SKM-1 treated with dmso at 0.1 percent for 144 hours (cell line): Measurements from ENCODE around the gene REPIN1.
"Not testable (repeated sequence)": the region's sequence is repeated elsewhere in the genome, so short reads cannot be mapped to it uniquely, and the experiment has no call there.

Experiments used
- DNase-seq: peaks from one replicate; lab custom pipeline; 2025; ENCODE audit not compliant: unreplicated experiment; lab: John Stamatoyannopoulos, UW

The REPIN1 gene

DNA sequence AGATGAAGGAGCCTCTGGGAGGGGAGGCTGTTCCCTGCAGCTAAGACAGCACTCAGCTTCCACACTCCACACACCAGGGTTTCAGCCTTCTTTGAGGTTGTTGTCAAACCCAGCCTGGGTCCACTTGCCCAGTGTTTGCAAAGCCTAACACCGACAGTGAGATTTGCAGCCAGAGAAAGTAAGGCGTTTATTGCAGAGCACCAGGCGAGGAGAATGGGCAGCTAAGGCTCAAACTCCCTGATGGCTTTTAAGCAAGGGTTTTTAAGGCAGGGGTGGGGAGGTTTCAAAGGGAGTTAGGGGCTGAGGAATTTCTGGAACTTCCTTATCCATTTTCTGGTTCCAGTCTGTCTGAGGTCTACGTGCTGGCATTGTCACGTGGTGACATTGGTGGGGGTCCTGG is 5.8 kb downstream of the REPIN1 start:
- DNase-seq, result no peak

DNA sequence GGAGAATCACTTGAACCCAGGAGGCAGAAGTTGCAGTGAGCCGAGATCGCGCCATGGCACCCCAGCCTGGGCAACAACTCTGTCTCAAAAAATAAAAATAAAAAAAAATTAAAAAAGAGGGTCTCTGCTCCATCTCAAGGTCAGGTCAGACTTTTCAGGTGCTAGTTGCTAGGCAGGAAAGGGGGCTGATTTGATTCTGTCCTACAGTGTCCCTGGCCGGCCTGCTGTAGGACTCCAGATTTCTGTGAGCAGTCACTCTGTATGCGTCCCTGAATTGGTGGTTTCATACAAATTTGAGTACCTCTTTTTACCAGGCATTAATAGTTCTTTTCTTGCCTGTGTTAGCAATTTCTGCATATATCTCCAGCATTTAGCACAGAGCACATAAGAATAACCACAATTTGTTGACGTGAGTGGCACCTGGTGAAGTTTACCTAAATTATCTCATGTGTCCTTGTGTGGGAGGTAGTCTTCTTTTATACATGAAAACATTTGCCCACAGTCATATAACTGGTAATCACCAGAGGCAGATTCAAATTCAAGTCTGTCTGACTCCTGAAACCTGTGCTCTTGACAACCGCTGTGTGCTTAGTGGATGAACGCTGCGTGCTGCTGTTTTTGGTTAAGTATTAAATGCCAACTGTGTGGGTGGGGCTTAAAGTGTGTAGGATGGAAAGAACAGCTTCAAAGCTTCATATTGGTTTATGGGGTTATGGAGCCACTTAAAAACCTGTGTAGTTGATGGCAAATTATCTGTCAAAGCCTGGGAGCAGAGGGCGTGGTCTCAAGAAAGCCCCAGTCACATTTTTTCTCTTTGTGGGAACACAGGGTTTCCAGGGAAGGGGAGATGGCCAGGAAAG is 7.3 kb downstream of the REPIN1 start:
- no peak for DNase-seq

DNA sequence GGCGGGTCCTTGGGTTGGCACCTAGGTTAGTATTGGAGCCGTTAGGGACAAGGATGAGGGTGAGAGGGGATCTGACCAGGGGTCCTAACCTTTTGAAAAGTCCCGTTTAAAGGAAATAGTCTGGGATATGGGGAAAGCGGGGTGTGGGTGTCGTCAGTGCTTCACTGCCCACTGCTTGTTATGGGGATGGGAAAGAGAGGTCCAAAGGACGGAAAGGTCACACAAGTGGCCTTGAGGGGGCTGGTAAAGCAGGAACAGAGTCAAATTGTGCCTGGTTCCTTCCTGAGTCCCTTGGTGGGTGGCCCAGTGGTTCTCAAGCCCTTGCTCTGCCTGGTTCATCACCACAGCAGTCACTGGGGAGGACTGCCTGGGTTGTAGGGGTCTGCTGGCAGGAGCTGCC is 7.9 kb downstream of the REPIN1 start:
- DNase-seq, result no peak

DNA sequence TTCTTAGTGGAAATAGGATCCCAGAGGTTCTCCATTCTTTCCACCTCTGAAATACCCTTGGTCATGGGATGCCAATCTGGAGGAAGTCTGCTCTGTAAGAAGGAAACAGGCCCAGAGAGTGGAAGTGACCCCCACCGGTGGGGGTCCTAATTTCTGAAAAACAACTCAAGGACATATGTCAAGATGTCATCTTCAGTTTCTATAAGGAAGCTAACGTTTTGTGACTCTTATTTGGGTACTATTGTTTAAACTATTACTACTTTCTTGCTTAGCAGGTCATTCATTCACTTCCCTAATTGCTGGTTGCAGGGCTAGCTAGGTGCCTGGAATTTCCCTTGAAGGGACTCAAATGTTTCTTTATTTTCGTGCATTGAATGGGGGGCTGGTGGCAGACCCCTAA is 8.6 kb downstream of the REPIN1 start:
- no peak for DNase-seq

DNA sequence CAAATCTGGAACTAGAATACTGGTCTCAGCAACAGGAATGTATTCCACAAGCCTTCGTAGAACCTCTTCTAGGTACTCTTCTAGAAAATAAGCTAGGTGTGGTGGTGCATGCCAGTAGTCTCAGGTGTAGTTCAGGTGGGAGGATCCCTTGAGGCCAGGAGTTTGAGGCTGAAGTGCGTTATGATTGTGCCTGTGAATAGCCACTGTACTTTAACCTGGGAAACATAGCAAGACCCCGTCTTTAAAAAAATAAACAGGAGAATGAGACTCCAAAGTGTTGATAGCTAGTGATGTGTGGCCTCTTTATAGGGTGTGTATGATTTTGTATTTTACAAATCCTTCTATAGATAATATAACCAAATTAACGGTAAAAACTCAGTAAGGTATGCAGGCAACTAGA is 9.0 kb downstream of the REPIN1 start:
- no peak for DNase-seq

DNA sequence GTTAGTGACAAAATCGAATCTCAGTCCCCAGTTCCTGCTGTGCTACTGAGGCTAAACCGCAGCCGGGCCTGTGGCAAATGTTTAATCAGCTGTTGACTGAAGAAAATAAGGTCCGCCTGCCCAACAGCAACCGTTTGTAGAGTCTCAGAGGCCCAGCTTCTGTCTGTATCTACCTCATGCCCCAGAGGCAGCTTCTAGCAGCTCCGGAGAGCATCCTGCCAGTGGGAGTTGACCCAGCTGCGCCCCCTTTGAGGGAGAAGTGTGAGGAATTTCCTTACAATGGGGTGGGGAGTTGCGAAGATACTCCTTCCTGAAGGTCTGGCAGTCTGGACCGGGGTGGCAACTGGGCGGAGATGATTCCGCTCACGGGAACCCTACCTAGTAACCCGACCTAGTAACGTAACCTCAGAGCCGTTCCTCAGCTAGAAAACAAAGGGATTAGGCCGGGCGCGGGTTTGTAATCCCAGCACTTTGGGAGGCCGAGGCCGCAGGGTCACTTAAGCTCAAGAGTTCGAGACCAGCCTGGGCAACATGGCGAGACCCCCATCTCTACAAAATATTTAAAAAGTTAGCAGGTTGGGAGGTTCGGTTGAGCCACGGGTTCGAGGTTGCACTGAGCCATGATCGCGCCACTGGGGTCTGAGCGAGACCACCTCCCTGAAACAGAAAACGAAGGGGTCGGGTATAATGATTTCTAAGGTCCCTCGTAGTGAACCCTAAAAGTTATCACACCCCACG is 9.7 kb downstream of the REPIN1 start:
- no peak for DNase-seq

DNA sequence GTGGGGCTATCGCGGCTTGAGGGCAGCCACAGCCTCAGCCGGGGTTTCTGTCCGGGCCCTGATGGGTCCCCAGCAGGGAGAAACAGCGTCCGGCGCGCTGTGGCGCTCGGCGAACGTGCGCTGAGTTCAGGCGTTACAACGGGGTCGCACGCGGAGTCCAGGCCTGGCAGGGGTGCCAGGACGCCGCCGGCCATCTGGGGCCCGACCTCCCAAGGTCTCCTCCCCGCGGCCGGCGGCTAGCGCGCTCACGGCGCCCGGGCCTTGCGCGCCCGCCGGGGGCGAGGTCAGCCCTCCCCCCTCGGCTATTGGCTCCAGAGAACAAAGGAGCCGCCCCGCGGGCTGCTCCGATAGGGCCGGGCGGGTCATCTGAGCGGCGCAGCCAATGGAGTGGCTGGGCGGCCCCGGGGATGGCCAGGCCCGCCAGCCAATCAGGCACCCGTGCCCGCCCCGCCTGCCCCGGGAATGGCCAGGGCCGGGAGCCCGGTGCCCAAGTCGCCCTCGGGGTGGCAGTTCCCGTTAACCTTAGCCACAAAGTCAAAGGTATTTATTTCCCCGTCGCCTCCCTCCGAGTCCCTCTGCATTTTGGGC is 10.3 kb downstream of the REPIN1 start, which contains the start of gene ZNF775:
Gene ZNF775 (plus strand): TSS at position 478 of the 588 bp plus-strand sequence. CDS start 9,141 bp downstream, outside the sequence.
- peak; percentile 75 for DNase-seq

DNA sequence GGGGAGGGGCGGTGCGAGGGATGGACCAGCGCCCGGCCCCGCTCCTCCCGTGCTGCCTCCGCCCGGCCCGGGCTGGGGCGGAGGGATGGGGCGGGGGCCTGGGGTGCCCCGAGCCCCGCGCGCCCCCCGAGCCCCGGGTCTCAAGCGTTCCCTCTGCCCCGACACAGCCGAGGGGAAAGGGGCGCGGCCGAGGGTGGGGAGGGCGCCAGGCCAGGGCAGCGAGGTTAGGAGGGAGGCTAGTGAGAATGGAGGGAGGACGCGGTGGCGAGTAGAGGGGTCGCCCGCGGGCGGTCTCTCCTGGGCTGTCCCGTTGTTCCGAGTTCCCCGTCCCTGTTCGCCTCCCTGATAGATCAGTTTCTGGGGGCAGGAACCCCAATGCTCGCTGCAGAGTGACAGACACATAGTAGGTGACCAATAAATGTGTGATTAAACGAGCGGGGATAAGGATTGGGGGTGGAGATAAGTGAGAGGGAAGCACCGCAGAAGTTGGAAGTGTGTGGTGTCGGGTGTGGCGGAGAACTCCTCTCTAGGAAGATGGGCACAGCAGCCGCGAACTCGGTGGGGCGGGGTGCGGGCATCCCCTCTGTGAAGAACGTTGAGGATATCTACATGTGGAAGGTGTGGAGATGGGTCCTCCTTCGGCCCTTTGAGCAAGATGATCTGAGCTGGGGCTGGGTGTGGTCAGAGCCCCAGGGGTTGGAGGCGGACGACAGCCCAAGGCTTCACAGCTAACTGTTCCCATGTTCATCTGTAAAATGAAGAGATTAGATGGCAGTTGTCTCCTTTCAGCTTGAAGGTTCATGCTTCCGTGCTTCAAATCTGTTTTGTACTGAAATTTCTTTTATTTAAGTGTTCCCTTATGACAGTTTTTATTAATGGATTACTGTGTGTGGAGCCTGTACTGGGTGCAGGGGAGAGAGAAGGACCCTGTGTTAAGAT is 11.1 kb downstream of the REPIN1 start:
- DNase-seq, result no peak

DNA sequence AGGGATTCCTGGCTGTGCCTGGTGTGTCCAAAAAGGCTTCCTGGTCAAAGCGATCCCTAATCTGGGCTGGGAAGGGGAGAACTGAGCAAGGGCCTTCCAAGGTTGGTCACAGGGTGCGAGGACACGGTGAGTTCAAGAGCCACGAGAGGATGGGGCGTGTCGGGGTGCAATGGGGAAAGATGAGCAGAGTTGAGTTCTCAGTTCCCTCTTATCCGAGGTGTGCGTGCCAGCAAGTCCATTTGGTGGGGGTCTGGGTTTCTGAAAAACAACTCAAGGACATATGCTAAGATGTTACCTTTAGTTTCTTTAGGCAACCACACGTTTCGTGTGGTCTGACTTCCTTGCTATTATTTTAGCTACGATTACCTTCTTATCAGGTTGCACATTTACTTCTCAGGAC is 11.8 kb downstream of the REPIN1 start:
- no peak for DNase-seq

DNA sequence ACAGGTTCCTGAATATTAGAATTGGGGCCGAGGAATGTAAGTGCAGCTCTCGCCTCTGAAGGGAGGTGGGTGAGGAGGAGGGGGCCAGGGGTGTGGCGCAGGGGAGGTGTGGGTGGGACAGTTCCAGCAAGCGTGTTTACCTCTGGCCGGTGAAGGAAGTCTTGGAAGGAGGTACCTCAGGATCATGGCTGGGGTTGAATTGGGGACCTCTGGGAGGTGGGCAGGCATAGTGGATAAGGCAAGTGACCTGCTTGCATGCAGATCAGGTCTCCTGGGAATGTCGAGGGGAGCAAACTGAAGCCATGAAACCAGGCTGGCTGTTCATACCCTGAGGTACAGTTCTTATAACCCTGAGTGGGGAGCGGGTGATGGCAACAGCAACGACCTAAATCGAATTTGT is 12.5 kb downstream of the REPIN1 start:
- no peak for DNase-seq

DNA sequence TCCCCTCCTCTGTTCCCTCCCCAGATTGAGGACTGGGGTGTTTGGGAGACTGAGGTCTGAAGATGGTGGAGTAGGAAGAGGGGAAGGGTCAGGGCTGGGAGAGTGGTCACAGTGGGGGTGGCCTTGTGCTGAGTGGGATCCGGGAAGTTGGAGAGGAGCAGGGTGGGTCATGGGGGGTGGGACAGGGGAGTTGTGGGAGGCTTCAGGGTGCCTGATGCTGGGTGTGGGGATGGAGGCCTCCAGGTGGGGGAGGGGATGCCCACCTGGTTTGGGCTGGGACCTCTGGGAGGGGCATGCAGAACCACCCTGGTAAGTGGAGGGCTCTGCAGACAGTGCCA is 13.1 kb downstream of the REPIN1 start:
- DNase-seq, result no peak

DNA sequence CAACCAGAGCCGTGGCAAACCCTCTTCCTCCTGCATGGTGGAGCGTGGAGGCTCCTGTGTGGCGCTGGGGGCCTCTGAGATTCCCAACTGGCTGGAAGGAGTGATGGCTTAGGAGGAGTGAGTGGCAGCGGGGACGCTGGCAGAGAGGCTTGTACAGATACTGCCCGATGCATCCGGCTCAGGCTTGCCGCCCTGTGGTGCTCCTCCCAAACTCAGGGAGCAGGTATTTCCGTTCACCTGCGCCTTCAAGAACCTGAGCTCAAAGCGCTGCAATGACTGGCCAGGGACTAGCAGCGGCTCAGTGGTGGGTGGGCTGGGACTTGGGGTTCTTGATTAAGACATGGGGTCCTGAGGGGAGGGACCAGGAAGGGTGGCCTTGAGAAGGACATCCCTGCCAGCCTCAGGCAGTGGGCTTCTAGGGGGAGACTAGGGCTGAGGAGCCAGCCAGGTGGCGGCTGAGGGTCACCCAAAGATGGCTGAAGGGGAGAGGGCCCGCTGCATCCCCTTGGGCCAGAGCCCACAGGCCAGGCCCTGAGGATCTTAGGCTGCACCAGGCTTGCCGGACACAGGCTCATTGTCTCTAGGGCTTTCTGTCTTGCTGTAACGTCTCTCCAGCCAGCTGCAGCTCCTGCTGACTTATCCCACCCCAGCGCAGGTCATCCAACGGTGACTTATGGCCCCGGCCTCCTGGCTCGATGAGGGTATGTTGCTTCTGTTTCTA is 13.7 kb downstream of the REPIN1 start:
- no peak for DNase-seq

DNA sequence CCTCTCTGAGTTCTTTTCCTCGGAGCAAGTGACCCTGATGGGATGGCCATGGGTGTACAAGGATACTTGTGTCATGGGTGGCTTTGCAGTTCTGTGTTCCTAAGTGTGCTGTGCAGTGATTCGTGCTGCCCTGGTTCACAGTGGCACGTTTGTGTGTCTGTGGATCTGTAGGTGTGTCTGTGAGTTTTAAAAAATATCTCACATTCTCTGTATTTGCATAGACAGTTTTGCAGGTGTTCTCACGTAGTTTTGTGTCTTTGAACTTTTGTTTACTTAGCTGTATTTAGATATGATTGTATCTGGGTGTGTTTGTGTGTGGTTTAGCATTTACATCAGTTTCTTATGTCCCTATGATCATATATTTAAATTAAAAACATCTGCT is 14.2 kb downstream of the REPIN1 start:
- DNase-seq, result no peak

DNA sequence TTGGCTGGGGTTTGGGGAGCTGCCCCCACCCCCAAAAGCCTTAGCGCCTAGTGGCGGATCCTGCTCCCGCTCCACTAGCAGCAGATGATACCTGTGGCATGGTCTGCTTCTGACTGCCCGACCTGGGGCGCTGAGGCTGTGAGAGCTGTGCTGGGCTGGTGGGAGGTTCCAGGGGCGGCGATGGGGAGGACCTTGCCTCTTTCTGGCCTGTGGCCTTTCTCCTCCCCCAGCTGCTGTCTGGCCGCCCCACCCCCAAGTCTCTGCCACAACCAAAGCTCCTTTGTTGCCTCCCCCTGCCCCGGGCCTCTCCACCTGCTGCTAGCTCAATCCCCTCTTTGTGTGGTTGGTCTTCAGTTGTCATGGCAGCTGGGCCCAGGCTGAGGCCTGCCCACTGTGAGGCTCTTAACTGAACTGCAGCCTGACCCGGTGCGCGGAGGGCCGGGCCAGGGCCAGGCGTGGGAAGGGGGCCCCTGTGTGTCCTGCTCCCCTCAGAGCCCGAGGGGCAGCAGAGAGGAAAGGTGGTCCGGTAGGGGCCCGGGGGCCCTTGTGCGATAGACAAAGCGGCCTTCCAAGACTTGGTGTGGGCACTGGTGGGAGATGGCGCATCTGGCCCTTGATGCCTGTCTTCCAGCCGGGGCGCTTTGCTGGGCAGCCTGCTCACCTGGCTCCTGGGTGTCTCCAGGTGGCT is 15.2 kb downstream of the REPIN1 start:
- DNase-seq, result no peak

DNA sequence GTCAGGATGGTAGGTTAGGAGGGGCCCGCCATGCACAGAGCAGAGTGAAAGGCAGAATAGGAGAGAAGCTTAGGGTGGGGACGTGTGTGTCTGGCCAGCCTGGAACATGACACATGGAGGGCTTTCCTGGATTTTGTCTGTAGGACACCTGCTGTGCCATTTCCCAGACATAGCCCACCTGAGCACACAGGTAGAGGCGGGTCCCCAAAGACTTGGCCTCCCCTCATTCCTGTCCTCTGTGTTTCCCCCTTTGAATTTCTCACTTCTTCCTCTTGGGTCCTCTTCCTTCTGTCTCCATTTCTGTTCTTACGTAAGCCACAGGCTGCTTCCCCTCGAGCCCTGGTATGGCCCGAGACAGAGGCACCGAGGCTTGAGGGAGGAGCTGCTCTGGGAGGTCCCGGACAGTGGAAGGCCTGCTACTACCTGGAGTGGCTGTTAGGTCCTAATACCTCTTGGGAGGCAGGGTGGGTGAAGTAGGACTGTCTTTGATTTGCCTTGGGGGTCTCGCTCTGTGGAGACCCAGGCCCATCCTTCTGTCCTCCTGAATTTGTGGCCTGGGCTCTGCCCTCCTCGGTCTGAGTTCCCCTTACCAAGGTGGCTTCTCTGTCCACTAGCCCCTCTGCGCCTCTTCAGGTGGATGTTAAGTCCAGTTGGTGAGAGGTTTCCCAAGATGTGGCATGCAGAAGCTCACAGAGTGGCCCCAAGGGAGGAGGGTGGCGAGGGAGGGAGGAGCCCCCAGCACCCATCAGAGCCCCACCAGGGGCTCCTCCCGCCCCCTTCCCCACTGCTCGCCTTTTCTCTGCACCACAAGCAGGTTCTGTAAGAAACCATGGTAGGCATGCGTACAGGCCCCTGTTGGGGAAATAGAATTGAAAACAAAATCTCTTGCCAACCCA is 16.0 kb downstream of the REPIN1 start:
- peak; percentile 23 for DNase-seq

DNA sequence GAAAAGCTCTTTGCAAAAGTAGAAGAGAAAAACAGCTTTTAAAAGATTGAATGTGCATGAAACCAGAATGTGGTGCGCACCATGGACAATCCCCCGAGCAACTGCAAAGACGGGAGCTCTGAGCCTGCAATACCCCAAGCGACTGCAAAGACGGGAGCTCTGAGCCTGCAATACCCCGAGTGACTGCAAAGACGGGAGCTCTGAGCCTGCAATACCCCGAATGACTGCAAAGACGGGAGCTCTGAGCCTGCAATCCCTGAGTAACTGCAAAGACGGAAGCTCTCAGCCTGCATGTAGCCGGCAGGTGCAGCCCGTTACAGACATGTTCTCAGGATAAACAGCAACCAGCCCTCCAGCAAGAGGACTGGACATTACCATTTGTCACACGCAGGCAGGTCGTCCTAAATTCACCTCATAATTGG is 16.7 kb downstream of the REPIN1 start:
- no peak for DNase-seq

DNA sequence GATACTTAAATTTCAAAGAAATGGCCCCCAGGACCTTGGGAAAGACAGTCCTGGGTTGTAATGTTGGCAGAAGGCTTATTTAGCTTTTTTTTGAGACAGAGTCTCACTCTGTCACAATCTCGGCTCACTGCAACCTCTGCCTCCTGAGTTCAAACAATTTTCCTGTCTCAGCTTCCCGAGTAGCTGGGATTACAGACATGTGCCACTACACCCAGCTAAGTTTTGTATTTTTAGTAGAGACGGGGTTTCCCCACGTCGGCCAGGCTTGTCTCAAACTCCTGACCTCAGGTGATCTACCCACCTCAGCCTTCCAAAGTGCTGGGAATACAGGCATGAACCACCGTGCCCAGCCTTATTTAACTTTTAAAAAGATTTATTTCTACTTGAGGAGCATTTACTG is 17.3 kb downstream of the REPIN1 start:
- not testable (repeated sequence) for DNase-seq

DNA sequence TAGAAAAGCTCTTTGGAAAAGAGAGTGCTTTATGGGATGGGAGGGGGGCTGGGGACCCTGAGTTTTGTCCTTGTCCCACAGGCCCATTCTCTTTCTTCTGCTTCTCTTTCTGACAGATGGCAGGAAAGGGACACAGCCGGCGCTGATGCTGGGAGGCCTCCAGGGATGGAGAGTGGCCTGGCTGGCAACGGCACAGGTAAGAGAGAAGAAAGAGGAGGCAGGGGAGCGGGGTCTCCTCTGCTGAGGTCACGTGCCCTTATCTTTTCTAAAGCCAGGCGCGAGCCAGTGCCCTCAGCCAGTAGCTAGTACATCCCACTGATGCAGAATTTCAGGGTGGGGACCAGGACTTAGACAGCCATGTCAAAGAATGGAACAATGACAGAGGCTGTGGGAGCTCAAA is 19.7 kb downstream of the REPIN1 start:
- no peak for DNase-seq
